Left hindlimb (tissue), 1 donor: Measurements from ENCODE around the gene HSF2BP.
"Not testable (repeated sequence)": the region's sequence is repeated elsewhere in the genome, so short reads cannot be mapped to it uniquely, and the experiment has no call there.

Experiments
- DNase-seq: peaks from one replicate; pipeline ENCODE4 v3.0.0-alpha.2; 2018

HSF2BP gene

GRCh38 chr21:43616861-43617260, 42.4 kb downstream of the HSF2BP start:
- not testable (repeated sequence) for DNase-seq

- DNase-seq: no peak
Measured at GRCh38 chr21:43614839-43615238, 44.4 kb downstream of the HSF2BP start.

- DNase-seq: no peak
Measured at GRCh38 chr21:43613755-43614638, 45.3 kb downstream of the HSF2BP start.

GRCh38 chr21:43611598-43612369, 47.5 kb downstream of the HSF2BP start:
- DNase-seq: no peak

GRCh38 chr21:43609501-43610340, 49.6 kb downstream of the HSF2BP start:
- no peak for DNase-seq

GRCh38 chr21:43608664-43609063, 50.6 kb downstream of the HSF2BP start:
- no peak for DNase-seq

- DNase-seq: no peak
Measured at GRCh38 chr21:43608225-43608624, 51.1 kb downstream of the HSF2BP start.

- no peak for DNase-seq
Measured at GRCh38 chr21:43605320-43606215, 53.7 kb downstream of the HSF2BP start.

- DNase-seq: no peak
Measured at GRCh38 chr21:43604505-43605204, 54.6 kb downstream of the HSF2BP start.

GRCh38 chr21:43603641-43604504, 55.4 kb downstream of the HSF2BP start:
- DNase-seq: no peak

GRCh38 chr21:43603233-43603626, 56.1 kb downstream of the HSF2BP start:
- no peak for DNase-seq

- no peak for DNase-seq
Measured at GRCh38 chr21:43602266-43603232, 56.7 kb downstream of the HSF2BP start.

GRCh38 chr21:43600642-43601402, 58.5 kb downstream of the HSF2BP start:
- DNase-seq: no peak

- no peak for DNase-seq
Measured at GRCh38 chr21:43599728-43600127, 59.6 kb downstream of the HSF2BP start.

GRCh38 chr21:43598416-43599120, 60.7 kb downstream of the HSF2BP start:
- DNase-seq: no peak

GRCh38 chr21:43597540-43598250, 61.6 kb downstream of the HSF2BP start:
- DNase-seq: no peak

GRCh38 chr21:43597052-43597451, 62.2 kb downstream of the HSF2BP start:
- no peak for DNase-seq
